HG03469 (cell line): ENCODE results near the gene GRHL1.

Experiments
- ATAC-seq: cut with Tn5 transposase; IDR thresholded peaks from one replicate; pipeline ENCODE4 v1.9.1; 2021; ENCODE audit warnings: mild to moderate bottlenecking, moderate library complexity, moderate number of reproducible peaks; ENCODE audit not compliant: unreplicated experiment

The GRHL1 gene

GRCh38 chr2:9971105-9971818 is 19.8 kb downstream of the GRHL1 start:
- no peak for ATAC-seq

GRCh38 chr2:9971890-9972289 is 20.4 kb downstream of the GRHL1 start:
- ATAC-seq: no peak

- ATAC-seq: no peak
Measured at GRCh38 chr2:9972621-9973479, 21.4 kb downstream of the GRHL1 start.

GRCh38 chr2:9973690-9974089 is 22.2 kb downstream of the GRHL1 start:
- no peak for ATAC-seq

GRCh38 chr2:9974343-9974742 is 22.9 kb downstream of the GRHL1 start:
- ATAC-seq: no peak

- ATAC-seq: no peak
Measured at GRCh38 chr2:9975328-9975727, 23.8 kb downstream of the GRHL1 start.

- ATAC-seq: no peak
Measured at GRCh38 chr2:9975805-9976447, 24.4 kb downstream of the GRHL1 start.

- ATAC-seq: no peak
Measured at GRCh38 chr2:9979977-9980376, 28.5 kb downstream of the GRHL1 start.

GRCh38 chr2:9980520-9980919 is 29.0 kb downstream of the GRHL1 start:
- ATAC-seq: no peak

- no peak for ATAC-seq
Measured at GRCh38 chr2:9981655-9982054, 30.2 kb downstream of the GRHL1 start.

- no peak for ATAC-seq
Measured at GRCh38 chr2:9982248-9982647, 30.8 kb downstream of the GRHL1 start.

GRCh38 chr2:9982891-9983290 is 31.4 kb downstream of the GRHL1 start:
- no peak for ATAC-seq

- no peak for ATAC-seq
Measured at GRCh38 chr2:9983401-9984216, 32.1 kb downstream of the GRHL1 start.

- no peak for ATAC-seq
Measured at GRCh38 chr2:9984217-9984739, 32.8 kb downstream of the GRHL1 start.

- ATAC-seq: no peak
Measured at GRCh38 chr2:9984871-9985480, 33.5 kb downstream of the GRHL1 start.

GRCh38 chr2:9985531-9986328 is 34.2 kb downstream of the GRHL1 start:
- no peak for ATAC-seq

- ATAC-seq: no peak
Measured at GRCh38 chr2:9988320-9988719, 36.8 kb downstream of the GRHL1 start.

- ATAC-seq: no peak
Measured at GRCh38 chr2:9990736-9991135, 39.2 kb downstream of the GRHL1 start.

- no peak for ATAC-seq
Measured at GRCh38 chr2:9991221-9991620, 39.7 kb downstream of the GRHL1 start.
